Activated T-helper 2 cell treated with anti-CD3 and anti-CD28 coated beads, Interferon-gamma antibody, Interleukin-2, Interleukin-4, amounts not matched to agents 10 μg/mL and 5 μg/mL and 100 μg/mL, durations not matched to agents 14 hours and 24 hours and 36 hours (primary cell): Measurements from ENCODE around the gene CADPS2. TPM values are rescaled to one million over a fixed set of nuclear protein-coding genes. Genes with fewer than 3 reads are reported as not detected.
"Not testable (repeated sequence)": the region's sequence is repeated elsewhere in the genome, so short reads cannot be mapped to it uniquely, and the experiment has no call there.

Experiments
- DNase-seq: peaks from one replicate; pipeline ENCODE4 v3.0.0; 2021; ENCODE audit warnings: low spot score
- H3K27ac Mint-ChIP-seq: one replicate; pipeline ENCODE4 v1.8.0; 2021; ENCODE audit warnings: mixed read lengths
- H3K27me3 Mint-ChIP-seq: one replicate; pipeline ENCODE4 v1.8.0; 2021; ENCODE audit warnings: low read depth, mixed read lengths
- H3K36me3 Mint-ChIP-seq: one replicate; pipeline ENCODE4 v1.8.0; 2021; ENCODE audit warnings: low read depth, mixed read lengths
- H3K4me1 Mint-ChIP-seq: one replicate; pipeline ENCODE4 v1.8.0; 2021; ENCODE audit warnings: low read depth, mixed read lengths
- H3K4me3 Mint-ChIP-seq: one replicate; pipeline ENCODE4 v1.8.0; 2021; ENCODE audit warnings: low read depth, mild to moderate bottlenecking, moderate library complexity, mixed read lengths
- H3K9me3 Mint-ChIP-seq: one replicate; pipeline ENCODE4 v1.8.0; 2021; ENCODE audit warnings: mixed read lengths
- intact Hi-C: fragments of 100-400 bp; cut with micrococcal nuclease; formaldehyde crosslinking; loops from one replicate; pipeline ENCODE4 v1.15.1; 2023
- total RNA-seq: library from RNA; stranded (reverse); gene quantifications from 2 replicates; pipeline ENCODE4 v1.2.3, GENCODE V29; 2022

CADPS2 gene
- total RNA-seq, 1 donor from 2014 or later, result not detected

DNA sequence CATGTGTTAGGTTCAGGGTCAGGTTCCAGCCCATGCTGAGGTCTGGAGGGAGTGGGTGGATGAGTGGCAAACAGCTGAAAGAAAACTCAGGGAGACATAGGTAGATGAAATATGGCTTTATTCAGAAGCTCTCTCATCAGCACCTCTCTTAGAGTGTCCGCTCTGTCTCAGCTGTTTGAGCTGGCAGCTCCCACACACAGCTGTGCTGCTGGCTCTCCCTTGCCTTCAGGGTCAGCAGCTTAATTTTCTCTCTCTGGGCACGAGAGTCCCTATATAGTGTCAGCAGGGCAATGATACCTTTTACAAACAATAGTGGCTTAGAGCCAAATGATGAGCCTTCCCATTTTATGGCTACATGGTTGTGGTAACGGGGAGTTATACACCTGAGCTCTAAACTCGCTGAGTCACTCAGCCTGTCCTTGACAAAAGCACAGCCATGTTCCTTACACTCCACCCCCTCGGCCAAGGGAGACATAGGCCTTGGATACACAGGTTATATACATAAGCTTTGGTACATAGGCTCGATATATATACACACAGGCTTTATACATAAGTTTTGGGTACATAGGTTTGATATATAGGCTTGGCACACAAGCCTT lies 197.8 kb downstream of the CADPS2 start:
- Mint-ChIP-seq H3K27me3 (no peaks in the 10 kb centered on the region), H3K27ac (no peak overlapping the region), H3K4me3 (no peak overlapping the region), H3K4me1 (no peaks in the 10 kb centered on the region), H3K9me3 (peaks cover 7% of the 10 kb centered on the region), H3K36me3 (no peaks in the 10 kb centered on the region)
- DNase-seq, result no peak
- intact Hi-C loops, result no loop called here

DNA sequence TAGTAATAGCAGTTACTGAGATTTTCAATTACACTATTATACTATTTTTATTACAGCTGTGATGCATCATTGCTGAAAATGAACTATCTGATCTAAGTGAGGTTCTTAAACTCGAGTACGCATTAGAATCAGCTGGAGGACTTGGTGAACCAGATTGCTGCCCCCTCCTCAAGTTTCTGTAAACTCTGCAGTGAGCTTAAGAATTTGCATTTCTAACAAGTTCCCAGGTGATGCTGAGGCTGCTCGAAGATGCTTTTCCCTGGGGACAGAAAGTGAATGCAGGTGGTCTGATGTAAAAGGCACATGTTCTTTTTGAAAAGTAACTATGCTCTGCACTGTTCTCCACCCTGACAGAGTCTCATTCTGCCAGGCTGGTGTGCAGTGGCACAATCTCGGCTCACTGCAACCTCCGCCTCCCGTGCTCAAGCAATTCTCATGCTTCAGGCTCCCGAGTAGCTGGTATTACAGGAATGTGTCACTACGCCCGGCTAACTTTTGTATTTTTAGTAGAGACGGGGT lies 199.8 kb downstream of the CADPS2 start:
- Mint-ChIP-seq H3K36me3 (no peaks in the 10 kb centered on the region), H3K27me3 (no peaks in the 10 kb centered on the region), H3K9me3 (no peaks in the 10 kb centered on the region), H3K4me3 (no peak overlapping the region), H3K4me1 (no peaks in the 10 kb centered on the region), H3K27ac (no peak overlapping the region)
- intact Hi-C loops, result no loop called here
- DNase-seq, result no peak

DNA sequence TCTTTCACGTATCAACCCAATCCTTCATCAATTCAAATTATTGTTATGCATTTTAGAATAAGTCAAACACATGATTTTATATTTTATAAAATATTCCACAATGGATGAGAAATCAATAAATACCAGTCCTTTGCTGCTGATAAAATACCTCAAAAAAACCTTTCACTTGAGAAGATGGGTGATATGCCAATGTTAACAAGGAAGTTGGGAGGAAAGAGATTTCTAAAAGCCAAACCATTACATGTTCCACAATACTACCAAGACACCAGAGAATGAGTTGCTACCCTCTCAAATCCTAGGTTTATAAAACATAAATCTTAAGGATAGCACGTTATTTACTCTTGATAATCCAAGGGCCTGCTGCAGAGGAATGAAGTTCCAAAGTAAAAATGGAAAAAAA lies 201.8 kb downstream of the CADPS2 start:
- no peaks in the 10 kb centered on the region for H3K9me3 Mint-ChIP-seq
- intact Hi-C loops, result no loop called here
- no peaks in the 10 kb centered on the region for H3K27me3 Mint-ChIP-seq

DNA sequence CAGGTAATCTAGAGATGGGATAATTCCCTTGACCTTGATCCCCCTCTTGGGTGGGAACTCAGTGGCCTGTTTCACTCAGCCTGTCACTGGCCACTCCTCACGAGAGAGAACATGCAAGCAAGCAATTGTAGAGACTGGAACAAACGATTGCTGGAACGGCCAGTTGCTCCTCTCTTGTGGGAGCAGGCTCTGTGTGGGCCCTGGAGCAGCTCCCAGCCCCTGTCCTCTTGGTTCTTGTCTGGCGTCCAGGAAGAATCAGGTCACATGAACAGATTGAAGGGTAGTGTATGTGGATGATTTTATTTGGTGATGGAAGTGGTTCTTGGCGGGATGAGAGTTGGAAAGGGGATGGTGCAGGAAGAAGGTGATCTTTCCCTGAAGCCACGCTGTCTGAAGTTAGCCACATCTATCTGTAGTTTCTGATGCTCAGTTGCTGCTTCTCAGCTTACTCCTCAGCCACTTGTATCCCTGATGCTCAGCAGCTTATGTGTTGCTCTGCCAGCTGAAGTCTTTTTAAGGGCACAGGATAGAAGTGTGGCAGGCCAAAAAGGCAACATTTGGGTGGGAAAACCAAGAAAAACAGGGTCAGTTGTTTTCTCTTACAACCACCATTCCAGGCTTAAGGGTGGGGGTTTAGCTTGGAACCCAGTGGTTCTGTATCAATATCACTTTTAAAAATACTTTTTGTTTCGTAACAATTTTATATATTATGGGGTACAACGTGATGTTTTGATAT lies 203.3 kb downstream of the CADPS2 start:
- Mint-ChIP-seq H3K4me3 (no peak overlapping the region), H3K9me3 (no peaks in the 10 kb centered on the region)

More for the DNA sequence above, 201.8 kb downstream of the CADPS2 start:
- DNase-seq, result no peak
- Mint-ChIP-seq H3K4me3 (no peak overlapping the region), H3K36me3 (no peaks in the 10 kb centered on the region), H3K4me1 (no peaks in the 10 kb centered on the region), H3K27ac (no peak overlapping the region)

DNA sequence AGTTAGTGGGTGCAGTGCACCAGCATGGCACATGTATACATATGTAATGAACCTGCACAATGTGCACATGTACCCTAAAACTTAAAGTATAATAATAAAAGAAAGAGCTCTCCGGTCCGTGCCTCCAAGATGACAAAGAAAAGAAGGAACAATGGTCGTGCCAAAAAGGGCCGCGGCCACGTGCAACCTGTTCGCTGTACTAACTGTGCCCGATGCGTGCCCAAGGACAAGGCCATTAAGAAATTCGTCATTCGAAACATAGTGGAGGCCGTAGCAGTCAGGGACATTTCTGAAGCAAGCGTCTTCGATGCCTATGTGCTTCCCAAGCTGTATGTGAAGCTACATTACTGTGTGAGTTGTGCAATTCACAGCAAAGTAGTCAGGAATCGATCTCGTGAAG lies 205.1 kb downstream of the CADPS2 start:
- DNase-seq, H3K4me3 Mint-ChIP-seq, H3K4me1 Mint-ChIP-seq, H3K36me3 Mint-ChIP-seq, intact Hi-C loops, H3K27me3 Mint-ChIP-seq, H3K27ac Mint-ChIP-seq, H3K9me3 Mint-ChIP-seq: not testable (repeated sequence)

More for the DNA sequence above, 203.3 kb downstream of the CADPS2 start:
- no peaks in the 10 kb centered on the region for H3K27me3 Mint-ChIP-seq
- no peak overlapping the region for H3K27ac Mint-ChIP-seq
- intact Hi-C loops, result no loop called here
- H3K4me1 Mint-ChIP-seq, result no peaks in the 10 kb centered on the region
- no peaks in the 10 kb centered on the region for H3K36me3 Mint-ChIP-seq
- DNase-seq, result no peak

DNA sequence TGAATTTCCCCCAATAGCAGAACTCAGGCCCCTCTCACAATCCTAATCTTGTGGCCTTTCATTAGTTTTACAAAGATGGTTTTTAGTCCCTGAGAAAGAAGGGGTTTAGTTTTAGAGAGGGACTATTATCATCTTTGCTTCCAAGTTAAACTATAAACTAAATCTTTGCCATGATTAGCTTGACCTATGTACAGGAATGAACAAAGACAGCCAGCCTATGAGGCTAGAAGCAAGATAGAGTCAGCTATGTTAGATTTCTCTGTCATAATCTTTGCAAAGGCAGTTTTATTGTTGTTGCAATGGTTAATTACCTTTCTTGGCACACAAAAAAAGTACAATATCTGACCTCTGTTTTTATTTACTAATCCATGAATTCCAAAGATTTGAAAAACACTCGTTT lies 206.4 kb downstream of the CADPS2 start:
- H3K27ac Mint-ChIP-seq, result no peak overlapping the region
- H3K4me3 Mint-ChIP-seq, result no peak overlapping the region
- H3K27me3 Mint-ChIP-seq, result no peaks in the 10 kb centered on the region
- intact Hi-C loops, result no loop called here
- no peaks in the 10 kb centered on the region for H3K9me3 Mint-ChIP-seq
- H3K4me1 Mint-ChIP-seq, result no peaks in the 10 kb centered on the region
- no peak for DNase-seq
- H3K36me3 Mint-ChIP-seq, result no peaks in the 10 kb centered on the region

DNA sequence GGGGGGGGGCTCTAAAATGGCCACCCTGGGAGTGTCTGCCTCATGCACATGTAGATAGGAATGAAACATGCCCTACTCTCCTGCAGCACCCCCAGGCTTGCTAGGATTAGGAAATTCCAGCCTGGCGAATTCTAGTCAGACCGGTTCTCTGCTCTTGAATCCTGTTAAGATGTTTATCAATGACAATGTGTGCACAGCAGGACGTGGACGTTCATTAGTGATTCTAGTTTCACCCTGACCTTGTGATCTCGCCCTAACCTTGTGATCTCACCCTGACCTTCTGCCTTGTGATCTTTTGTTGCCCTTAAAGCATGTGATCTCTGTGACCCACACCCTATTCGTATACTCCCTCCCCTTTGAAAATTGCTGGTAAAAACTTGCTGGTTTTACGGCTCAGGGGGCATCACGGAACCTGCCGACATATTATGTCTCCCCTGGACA lies 207.0 kb downstream of the CADPS2 start:
- H3K4me1 Mint-ChIP-seq, intact Hi-C loops, H3K9me3 Mint-ChIP-seq, H3K27me3 Mint-ChIP-seq, DNase-seq, H3K36me3 Mint-ChIP-seq, H3K4me3 Mint-ChIP-seq, H3K27ac Mint-ChIP-seq: not testable (repeated sequence)

DNA sequence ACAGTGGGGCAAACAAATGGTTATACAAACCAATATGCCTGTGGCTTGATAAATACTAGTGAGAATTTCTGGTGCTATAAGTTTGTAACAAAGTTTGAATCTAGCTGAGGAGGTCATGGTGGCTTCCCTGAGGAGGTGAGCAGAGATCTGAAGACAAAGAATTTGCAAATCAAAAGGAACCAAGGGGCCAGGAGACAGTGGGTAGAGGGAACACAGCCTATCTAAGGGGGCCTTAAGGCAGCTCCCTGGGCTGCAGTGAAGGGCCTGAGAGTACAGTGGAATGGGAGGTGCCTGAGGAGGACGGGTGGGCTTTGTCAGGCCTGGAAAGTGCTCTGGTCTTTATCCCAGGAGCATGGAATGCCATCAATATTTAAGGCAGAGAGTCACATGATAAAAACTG lies 209.1 kb downstream of the CADPS2 start:
- intact Hi-C loops, result no loop called here
- no peak for DNase-seq
- Mint-ChIP-seq H3K4me3 (no peak overlapping the region), H3K9me3 (no peaks in the 10 kb centered on the region), H3K27ac (no peak overlapping the region), H3K36me3 (no peaks in the 10 kb centered on the region), H3K27me3 (no peaks in the 10 kb centered on the region), H3K4me1 (no peaks in the 10 kb centered on the region)

DNA sequence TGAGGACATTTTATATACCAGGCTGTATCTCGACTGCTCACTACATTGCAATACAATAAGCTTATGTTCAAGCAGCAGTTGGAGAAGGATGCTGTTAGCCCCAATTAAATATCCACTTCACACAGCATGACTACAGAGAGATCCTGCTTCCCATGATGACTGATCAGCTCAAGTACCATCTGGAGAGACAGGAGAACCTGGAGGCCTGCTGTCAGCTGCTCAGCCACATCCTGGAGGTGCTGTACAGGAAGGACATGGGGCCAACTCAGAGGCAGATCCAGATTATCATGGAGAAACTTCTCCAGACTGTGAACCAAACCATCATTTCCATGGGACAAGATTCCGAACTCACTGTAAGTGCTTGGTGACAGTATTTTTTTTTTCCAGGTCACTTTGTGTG lies 209.8 kb downstream of the CADPS2 start:
- Mint-ChIP-seq H3K27me3 (no peaks in the 10 kb centered on the region), H3K4me3 (no peak overlapping the region), H3K27ac (no peak overlapping the region), H3K4me1 (no peaks in the 10 kb centered on the region), H3K36me3 (no peaks in the 10 kb centered on the region), H3K9me3 (no peaks in the 10 kb centered on the region)
- intact Hi-C loops, result no loop called here
- DNase-seq, result no peak

DNA sequence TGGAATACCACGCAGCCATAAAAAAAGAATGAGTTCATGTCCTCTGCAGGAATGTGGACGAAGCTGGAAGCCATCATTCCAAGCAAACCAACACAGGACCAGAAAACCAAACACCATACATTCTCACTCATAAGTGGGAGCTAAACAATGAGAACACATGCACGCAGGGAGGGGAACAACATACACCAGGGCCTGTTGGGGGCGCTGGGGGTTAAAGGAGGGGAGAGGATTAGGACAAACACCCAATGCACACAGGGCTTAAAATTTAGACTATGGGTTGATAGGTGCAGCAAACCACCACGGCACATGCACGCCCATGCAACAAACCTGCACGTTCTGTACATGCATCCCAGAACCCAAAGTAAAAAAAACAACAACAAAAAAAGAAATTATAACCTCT lies 210.6 kb downstream of the CADPS2 start:
- Mint-ChIP-seq H3K27ac (no peak overlapping the region), H3K27me3 (no peaks in the 10 kb centered on the region), H3K4me3 (no peak overlapping the region), H3K4me1 (no peaks in the 10 kb centered on the region), H3K36me3 (no peaks in the 10 kb centered on the region), H3K9me3 (no peaks in the 10 kb centered on the region)
- intact Hi-C loops, result no loop called here
- no peak for DNase-seq

DNA sequence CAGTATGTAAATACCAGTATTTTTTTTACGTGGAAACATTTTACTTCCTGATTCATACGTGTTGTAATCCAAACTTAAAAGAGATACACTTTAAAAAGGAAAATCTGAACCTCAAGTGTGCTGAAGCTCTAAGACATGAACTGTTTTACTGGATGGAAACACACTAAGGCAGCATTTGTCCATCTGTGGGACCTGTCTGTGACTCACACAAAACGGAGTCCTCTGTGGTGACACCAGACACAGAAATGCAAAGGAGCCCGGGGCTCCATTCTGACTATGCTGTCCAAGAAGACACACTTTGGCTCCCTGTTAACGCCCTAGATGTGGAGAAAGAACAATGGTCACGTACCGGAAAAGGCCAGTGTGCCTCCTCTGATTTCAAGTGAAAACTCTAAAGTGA lies 211.2 kb downstream of the CADPS2 start:
- no peak for DNase-seq
- H3K36me3 Mint-ChIP-seq, result no peaks in the 10 kb centered on the region
- no peaks in the 10 kb centered on the region for H3K27me3 Mint-ChIP-seq
- H3K9me3 Mint-ChIP-seq, result no peaks in the 10 kb centered on the region
- intact Hi-C loops, result no loop called here
- H3K4me1 Mint-ChIP-seq, result no peaks in the 10 kb centered on the region
- H3K27ac Mint-ChIP-seq, result no peak overlapping the region
- H3K4me3 Mint-ChIP-seq, result no peak overlapping the region

DNA sequence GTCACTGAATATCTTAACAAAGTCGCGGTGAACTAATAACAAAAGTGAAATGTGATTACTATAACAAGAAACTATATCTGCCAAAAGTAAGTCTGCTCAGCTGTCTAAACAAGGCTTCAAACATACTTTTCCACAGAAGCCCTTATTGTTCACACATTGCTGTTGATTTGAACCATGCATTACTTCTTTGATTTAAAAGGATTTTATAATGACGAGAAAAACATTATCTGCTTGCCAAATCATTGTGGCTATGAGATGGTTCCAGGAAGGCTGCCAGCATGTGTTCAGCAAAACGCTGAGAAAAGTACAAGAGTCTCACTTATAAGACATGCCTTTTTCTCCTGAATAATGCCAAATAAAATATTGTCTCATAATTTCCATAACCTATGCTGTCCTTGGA lies 211.8 kb downstream of the CADPS2 start:
- no peaks in the 10 kb centered on the region for H3K27me3 Mint-ChIP-seq
- no peak overlapping the region for H3K4me3 Mint-ChIP-seq
- intact Hi-C loops, result no loop called here
- DNase-seq, result no peak
- no peaks in the 10 kb centered on the region for H3K36me3 Mint-ChIP-seq
- no peak overlapping the region for H3K27ac Mint-ChIP-seq
- H3K9me3 Mint-ChIP-seq, result no peaks in the 10 kb centered on the region
- no peaks in the 10 kb centered on the region for H3K4me1 Mint-ChIP-seq

DNA sequence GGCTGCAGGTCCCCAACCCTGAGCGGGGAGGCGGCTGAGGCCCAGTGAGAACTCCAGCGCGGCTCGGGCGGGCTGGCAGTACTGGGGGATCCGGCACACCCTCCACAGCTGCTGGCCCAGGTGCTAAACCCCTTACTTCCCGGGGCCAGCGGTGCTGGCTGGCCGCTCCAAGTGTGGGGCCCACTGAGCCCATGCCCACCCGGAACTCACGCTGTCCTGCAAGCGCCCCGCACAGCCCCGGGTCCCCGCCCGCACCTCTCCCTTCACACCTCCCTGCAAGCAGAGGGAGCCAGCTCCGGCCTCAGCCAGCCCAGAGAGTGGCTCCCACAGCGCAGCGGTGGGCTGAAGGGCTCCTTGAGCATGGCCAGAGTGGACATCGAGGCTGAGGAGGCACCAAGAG lies 212.3 kb downstream of the CADPS2 start:
- intact Hi-C loops, result no loop called here
- Mint-ChIP-seq H3K36me3 (no peaks in the 10 kb centered on the region), H3K9me3 (no peaks in the 10 kb centered on the region), H3K27me3 (no peaks in the 10 kb centered on the region), H3K4me1 (no peaks in the 10 kb centered on the region), H3K4me3 (no peak overlapping the region), H3K27ac (no peak overlapping the region)
- DNase-seq, result no peak
